HG03135 (cell line): ENCODE measurements around the gene MAPRE3.
"Not testable (repeated sequence)": the region's sequence is repeated elsewhere in the genome, so short reads cannot be mapped to it uniquely, and the experiment has no call there.

Experiments
- ATAC-seq: cut with Tn5 transposase; IDR thresholded peaks from one replicate; pipeline ENCODE4 v1.9.1; 2021; ENCODE audit warnings: mild to moderate bottlenecking, moderate library complexity; ENCODE audit not compliant: unreplicated experiment

MAPRE3 gene

DNA sequence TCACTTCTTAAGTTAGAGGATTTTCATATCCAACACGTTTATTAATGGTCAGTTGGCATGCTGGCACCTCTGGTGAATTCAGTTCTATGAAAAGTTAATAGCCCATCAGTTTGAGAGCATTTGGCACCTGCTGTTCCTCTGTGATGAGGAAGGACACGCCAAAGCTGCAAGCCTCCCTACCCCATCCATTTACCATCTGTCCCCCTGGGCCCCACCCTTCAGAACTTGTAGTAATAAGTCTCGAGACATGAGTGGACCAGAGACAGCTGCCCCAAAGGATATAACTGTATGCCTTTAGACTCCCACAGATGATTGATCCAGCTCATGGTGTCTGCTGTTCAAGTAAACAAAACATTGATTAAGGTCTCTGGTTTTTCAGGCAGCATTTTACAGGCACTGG lies 94.7 kb downstream of the MAPRE3 start:
- ATAC-seq, result no peak

DNA sequence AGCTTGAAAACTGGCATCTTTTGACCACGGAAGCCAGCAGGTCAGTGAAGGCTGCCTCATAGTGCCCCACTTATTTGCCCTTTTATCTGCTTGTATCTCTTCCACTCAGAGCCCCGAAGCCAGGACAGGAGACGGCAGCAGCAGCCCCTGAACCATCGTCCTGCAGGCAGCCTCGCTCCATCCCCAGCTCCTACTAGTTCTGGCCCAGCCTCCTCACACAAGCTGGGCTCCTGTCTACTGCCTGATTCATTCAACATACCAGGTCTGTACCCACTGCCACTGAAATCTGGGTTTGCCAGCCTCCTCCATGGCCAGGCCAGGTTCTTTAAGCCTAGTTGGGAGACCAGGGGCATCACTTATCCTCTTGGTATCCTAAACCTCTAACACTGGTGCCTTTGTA lies 96.9 kb downstream of the MAPRE3 start:
- ATAC-seq, result no peak

DNA sequence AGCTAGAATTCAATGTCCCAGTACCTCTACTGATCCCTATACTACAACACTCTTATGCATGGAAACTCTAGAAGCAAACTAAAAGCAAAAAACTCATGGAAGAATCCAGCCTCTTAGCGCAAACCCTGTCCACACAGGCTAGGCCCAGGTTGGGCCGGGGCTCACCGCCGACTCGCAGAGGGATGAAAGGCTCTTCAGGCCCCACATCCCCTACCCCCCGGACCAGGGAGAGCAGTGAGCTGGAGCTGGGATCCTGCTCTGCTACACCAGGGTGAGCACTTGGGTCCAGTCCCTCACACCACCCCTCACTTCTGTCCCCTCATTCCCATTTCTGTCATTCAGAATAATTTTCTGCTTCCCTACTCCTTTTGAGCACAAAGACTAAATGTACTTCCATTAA lies 99.0 kb downstream of the MAPRE3 start:
- no peak for ATAC-seq

DNA sequence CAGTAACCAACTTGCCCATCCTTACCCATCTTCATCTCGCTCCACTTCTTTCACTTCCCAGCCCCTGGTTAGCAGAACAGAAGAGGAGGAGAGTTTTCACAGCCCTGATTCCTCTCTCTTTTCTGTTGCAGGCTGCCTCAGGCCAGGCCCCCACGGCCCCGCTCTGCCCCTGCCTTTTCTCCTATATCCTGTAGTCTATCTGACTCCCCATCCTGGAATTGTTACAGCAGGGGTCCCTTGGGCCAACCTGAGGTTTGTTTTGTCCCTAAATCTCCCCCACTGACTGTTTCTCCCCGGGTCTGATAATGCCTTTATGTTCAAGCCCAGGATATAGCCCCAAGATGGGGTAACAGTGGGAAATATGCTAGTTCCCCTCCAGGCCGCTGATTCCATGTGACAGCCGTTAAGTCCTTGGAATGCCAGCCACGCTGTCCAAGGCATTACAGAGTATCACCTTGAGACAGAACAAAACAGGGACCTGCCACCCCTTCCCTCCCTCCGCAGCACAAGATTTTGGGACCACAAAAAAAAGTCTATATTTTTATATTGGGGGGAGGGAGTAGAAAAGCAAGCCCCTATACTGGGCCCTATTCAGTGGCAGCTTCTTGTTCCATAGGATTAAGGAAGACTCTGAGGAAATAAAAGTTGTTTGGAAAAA lies 99.7 kb downstream of the MAPRE3 start:
- no peak for ATAC-seq

DNA sequence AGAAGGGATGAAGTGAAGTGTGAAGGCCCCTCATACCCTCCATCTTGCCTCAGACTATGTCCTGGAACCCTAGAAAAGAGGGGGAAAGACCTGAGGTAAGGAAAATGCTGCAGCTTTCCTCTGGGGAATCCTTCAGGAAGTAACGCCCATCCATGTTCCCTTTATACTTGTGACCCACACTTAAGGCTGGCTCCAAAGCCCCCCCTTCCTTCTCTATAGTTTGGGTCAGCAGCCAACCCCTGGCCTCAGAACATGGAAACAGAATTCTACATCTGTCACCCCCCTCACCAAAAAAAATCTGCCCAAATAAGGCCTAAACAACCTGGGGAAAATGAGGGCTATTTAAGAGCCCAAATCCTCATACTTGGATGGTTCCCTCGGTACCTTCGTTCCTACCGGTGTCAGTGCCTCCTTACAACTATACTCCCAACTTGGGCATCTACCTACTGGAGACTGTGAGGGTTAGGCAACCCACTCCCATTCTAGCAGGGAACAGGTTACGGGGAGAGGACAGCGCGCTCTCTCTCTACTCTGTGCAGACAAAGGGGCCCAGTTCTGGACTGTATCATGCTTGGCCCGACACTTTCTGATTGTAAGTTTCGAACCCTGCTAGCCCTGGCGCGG lies 100.3 kb downstream of the MAPRE3 start:
- no peak for ATAC-seq

DNA sequence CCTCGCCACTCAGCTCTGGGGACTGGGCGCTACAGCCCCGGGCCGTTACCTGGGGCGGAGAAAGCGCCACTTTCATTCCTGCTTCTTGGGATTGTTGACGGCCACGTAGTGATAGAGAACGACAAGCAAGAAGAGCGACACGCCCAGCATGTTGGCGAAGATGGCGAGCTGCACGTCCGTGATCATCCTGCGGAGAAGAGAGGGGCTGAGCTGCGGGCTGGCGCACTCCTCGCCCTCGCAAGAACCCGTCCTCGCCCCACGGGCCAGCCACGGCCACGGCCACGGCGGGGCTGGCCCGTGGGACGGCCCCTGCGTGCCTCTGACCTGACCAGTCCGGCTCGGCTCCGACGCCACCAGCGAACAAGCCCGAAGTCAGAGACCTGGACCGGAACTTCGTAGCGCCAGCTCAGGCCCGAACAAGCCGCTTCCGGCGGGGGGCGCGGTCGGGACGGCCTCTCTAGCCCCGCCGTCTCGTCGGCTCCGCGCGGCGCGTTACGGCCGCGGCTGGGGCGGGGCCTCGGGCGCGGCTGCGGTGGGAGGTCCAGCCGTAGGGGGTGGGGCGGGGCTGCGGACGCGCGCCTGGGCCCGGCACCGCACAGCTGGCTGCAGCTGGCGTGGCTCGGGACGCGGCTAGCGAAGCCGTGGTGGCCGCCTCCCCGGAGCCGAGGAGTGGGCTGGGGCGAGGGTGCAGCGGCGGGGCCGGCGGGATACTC lies 101.0 kb downstream of the MAPRE3 start, which contains the start of gene OST4:
Gene OST4 (minus strand): TSS at position 378 of the 713 bp plus-strand sequence.
- ATAC-seq, result peak; percentile 83

DNA sequence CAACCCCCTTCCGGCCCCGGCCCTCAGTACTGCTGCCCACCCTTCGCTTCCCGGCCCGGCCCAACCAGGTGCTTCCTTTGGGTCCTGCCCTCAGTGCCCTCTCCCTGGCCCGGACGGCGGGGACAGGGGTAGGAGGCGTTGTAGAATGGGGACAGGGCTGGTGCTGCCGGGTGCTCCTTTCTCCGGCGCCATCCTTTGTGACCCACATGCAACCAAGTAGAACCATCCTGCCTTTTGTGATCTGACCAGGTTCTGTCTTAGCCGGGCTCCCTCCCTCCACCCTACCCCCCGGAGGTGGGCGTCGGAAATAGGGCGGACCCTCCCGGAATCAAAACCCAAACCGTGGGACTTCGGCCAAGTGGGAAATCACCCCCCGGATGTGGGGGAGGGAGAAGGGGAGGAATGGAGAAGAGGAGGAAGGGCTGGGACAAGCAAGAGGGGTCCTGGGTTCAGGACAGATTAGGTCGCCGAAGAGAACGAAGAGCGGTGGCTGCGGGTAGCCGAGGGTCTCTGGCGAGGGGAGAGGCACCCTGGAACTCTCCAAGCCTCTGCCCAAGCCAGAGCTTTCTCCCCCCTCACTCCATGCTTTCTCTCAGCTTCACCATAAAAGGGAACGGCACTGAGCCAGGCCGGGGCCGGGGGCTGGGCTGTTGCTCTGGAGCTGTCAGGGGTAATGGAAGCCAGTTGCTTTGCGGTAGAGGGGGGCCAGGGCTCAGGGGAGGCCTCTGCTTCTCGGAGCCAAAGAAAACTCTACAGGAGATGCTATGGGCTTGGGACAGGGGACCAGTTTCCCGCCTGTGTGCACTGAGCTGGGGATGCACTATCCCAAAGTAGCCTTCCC lies 101.8 kb downstream of the MAPRE3 start:
- ATAC-seq, result peak; percentile 1

DNA sequence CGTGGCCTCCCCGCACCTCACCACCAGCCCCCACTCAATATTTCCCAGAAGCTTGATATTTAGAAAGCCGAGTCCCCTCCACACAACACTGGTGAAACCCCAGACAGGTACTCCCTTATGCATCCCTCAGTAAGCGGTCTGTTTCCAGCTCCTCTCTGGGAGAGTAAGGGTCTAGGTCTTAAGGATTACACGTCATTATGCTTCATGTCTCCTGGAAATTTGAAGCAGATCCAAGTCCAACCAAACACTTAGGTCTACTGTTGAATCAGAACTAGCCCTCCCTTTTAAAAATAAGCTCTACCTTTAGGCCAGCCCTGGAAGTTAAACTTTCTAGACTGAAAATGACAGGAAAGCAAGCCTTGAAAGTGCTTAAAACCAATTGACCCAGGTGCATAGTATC lies 102.5 kb downstream of the MAPRE3 start:
- no peak for ATAC-seq

DNA sequence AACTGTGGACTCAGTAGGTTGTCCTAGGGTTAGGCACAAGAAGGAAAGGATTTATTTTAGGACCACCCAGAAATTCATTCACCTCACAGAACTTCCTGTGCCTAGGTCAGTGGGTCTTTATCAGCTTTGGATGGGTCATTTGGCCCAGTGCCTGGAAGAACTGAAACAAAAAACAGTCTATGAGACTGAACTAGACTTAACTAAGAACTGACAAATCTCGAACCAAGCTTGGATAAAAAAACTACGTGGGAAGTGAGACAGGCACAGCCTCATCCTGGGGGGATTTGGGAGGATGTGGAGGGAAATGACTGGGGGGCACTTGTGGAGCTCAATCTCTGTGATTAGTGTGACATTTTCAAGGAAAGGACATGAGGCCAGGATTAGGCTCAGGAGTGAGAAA lies 103.3 kb downstream of the MAPRE3 start:
- no peak for ATAC-seq

DNA sequence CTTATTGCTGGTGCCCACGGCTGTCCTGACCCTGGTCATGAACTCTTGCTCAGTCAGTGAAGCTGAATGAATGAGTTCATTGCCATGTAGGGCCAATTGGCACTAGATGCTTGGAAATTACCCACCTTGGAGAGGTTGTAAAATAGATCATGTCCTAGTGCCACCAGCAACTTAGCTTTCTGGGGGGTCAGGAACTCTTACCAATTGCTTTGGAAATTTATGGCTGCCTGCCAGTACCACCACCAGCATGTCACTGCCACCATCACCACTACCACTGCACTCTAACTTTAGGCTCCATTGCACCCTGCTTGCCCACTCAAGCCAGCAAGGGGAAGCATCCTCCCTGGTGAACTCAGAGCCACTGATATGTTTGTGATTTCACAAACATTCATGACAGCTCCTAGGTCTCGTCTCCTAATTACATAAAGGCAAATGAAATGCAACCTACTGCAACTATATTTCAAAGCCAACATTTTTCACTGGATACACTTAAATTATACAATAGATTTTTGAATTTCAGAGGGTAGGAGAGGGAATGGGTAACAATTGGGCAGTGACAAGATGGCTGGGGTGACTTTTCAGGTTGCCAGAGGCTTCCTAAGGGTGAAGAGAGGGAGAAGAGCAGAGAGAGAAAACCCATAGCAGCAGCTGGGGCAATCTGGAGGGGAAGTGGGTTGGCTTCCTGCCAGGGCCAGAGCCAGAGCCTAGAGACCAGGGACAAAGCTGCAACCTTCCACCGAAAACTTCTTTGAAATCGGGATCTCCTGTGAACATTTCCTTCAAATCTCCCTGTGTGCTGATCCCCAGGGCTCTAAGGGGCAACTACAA lies 104.5 kb downstream of the MAPRE3 start:
- ATAC-seq, result no peak

DNA sequence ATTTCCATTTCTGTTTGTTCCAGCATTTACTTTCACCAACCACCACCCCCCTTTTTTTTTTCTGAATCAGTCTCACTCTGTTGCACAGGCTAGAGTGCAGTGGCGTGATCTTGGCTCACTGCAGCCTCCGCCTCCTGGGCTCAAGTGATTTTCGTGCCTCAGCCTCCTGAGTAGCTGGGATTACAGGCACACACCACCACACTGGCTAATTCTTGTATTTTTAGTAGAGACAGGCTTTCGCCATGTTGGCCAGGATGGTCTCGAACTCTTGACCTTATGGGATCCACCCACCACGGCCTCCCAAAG lies 105.1 kb downstream of the MAPRE3 start:
- not testable (repeated sequence) for ATAC-seq

DNA sequence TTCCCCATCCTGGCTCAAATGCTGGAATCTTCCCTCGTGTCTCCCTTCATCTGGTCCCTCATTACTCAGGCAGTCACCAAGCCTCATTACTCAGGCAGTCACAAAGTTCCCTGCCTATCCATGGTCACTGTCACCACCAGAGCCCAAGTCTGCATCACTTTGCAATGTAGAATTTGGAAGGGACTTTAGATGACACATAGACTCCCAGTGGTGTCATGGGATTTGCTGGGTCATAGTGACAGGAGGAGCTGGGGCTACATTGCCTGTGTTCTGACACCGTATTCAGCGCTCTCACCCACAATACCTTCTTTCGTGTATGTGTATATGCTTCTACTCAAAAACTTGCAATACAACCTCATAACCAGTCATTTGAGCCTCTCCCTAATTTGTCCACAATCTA lies 105.9 kb downstream of the MAPRE3 start:
- ATAC-seq, result no peak
